ENCODE data around the gene CTNNBIP1.

Gene CTNNBIP1

GRCh38 chr1:9877962-9878361, 32.1 kb downstream of the CTNNBIP1 start:
- no peak for DNase-seq (ENCODE audit: low read depth)

GRCh38 chr1:9875636-9876000, 34.5 kb downstream of the CTNNBIP1 start:
- DNase-seq (ENCODE audit: low read depth): no peak

- peak; percentile 54 for DNase-seq (ENCODE audit: low read depth)
Measured at GRCh38 chr1:9874959-9875635, 35.0 kb downstream of the CTNNBIP1 start.

GRCh38 chr1:9874412-9874811, 35.7 kb downstream of the CTNNBIP1 start:
- DNase-seq (ENCODE audit: low read depth): no peak

DNA sequence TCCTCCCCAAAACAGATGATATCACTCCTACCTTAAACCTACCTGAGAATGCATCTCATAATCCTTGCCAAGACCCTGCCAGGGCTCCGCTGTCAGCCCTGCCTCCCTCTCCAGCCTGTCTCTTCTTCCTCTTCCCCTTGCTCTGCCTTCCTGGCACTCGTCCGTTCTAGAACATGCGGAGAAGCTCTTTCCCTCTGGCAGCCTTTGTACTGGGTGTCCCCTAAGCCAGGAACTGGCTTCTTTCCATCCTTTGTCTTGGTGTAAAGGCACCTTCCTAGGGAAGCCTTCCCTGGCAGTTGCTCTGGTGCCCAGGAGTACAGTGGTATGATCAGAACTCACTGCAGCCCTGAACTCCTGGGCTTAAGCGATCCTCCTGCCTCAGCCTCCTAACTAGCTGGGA, 36.1 kb downstream of the CTNNBIP1 start:
- no peak for DNase-seq (ENCODE audit: low read depth)

GRCh38 chr1:9873385-9873784, 36.7 kb downstream of the CTNNBIP1 start:
- DNase-seq (ENCODE audit: low read depth): no peak

GRCh38 chr1:9872430-9873165, 37.5 kb downstream of the CTNNBIP1 start:
- peak; percentile 30 for DNase-seq (ENCODE audit: low read depth)

DNA sequence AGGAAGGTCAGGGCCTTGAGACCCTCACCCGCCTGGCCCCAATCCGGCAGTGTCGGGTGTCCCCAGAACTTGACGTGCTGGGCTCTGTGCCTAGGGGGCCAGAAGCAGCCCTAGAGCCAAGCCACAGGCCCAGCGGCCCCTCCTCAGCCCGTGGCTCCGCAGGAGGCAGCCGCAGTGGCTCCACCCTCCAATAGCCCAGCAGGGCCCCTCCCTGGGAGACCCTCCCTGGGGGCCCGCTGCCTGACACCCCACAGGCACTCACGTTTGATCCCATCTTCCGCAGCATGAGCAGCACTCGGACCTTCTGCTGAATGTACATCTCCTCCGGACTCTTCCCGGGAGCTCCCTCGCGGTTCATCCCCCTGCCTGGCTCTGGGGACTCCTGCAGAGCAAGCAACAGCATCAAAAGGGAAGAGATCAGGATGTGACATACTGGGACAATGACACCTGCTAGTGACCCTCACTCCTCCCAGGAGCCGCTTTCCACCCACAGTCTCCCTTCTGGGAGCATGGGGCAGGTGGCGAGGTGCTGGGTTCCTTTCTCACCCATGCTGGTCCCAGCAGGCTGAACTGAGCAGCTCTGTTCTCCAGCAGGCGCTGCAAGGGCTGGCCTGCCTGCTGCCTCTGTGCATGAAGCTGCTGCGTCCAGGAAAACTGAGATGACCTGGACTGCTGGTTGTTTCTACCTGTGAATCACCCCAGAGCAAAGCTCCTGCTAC, 38.2 kb downstream of the CTNNBIP1 start:
- DNase-seq (ENCODE audit: low read depth): no peak

DNA sequence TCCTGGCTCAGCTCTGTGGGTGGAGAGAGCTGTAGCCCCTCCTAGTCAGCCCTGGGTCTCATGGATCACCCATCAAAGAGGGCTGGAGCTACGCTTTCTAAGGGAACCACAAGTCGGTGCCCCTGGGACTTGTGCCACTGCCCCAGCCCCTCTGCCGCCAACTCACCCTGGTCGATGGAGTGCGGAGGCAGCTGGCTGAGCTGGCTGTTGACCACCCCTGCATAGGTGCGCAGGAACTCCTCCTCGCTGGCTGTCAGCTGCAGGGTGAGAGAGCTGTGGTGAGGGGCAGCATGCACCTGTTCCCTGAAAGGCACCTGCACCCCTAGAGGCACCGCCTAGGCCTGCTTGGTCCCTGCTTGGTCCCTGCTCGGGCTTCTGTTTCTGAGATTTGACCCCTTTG, 39.0 kb downstream of the CTNNBIP1 start:
- no peak for DNase-seq (ENCODE audit: low read depth)

- DNase-seq (ENCODE audit: low read depth): no peak
Measured at GRCh38 chr1:9870572-9870971, 39.5 kb downstream of the CTNNBIP1 start.

GRCh38 chr1:9869831-9870251, 40.2 kb downstream of the CTNNBIP1 start:
- DNase-seq (ENCODE audit: low read depth): no peak

DNA sequence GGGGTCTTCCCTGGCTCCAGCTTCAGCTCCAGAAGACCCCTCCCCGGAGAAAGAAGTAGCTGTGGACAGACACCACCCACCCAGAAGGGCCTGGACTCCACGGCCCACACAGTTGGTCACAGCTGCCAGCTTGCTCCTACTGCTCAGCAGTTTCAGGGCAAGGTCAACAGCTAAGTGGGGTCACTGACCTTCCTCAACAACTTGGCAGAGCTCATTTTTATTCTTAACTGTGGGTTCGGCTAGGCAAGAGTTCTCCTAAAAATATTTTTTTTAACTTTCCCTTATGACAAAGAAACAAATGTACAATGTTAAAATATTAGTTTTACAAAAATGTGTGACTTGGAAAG, 41.9 kb downstream of the CTNNBIP1 start:
- DNase-seq (ENCODE audit: low read depth): no peak

DNA sequence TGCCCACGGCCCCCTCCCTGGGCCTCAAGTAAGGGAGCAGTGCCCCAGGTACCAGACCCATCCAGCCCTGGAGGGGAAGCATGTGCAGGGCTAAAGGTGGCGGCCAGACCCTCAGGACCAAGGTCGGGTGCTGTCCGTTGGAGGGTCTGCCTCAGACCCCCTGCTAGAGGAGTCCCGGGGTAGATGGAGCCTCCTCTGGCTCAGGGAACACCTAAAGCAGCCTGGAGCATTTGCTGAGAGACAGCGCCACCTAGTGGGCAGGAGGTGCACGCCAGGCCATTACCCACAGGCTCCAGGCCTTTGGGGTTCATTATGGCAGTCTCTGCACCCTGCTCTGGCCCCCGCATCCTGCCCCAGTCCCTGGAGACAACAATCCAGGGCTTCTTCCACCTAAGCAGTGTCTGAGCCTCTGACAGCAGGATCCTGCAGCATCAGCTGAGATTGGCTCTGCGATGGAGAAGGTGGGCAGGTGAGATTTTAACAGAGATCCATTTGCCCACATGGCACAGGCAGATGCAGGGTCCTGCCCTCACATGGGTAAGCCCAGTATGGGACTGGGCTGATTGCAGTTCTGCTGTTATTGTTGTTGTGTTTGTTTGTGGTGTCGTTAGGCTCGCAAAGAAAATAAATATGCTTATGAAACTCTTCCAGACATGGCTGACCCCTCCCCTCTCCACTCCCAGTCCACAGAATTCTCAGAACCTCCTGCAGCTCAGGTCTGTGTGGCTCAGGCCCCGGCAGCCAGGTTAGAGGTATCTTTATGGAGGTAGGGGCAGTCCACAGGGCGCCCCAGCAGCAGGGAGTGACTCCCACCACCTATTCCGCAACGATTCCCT, 42.4 kb downstream of the CTNNBIP1 start:
- peak; percentile 43 for DNase-seq (ENCODE audit: low read depth)

GRCh38 chr1:9866836-9867235, 43.2 kb downstream of the CTNNBIP1 start:
- no peak for DNase-seq (ENCODE audit: low read depth)

GRCh38 chr1:9865724-9866123, 44.3 kb downstream of the CTNNBIP1 start:
- no peak for DNase-seq (ENCODE audit: low read depth)

- DNase-seq (ENCODE audit: low read depth): no peak
Measured at GRCh38 chr1:9863371-9863770, 46.7 kb downstream of the CTNNBIP1 start.

DNA sequence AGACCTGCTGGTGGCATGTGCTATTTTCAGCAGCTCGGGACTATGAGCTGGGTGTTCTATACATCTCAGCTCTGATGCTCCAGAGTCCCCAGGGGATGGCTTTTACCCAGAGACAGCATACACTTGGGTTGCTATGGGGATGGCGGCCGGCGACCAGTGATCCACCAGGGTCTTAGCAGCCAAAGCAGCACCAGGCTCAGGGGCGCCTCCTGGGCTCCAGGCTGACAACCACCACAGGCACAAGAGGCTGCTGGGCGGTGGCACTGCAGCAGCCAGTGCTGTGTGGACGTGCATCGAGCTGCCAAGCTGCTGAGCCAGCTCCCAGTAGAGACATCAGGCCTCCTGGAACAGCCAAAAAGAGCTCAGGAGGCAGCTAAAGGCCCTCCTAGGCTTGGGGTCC, 48.7 kb downstream of the CTNNBIP1 start:
- DNase-seq (ENCODE audit: low read depth): no peak

DNA sequence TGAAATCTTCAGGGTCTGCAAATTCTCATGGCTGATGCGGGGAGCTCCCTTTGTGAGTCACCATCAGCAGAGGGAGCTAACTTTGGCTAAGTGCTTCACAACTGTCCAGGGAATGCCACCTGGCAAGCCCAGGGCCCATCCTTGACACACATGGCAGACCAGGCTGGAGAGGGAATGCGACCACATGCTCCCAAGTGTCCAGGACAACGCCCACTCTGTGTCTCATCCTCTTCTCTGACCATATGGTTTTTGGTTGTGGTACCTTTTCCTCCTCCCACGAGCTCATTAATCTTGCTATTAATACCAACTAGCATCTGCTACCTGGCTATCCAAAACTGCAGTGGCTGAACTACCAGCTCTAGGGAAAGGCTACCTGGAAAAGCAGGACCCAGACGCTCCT, 49.2 kb downstream of the CTNNBIP1 start:
- DNase-seq (ENCODE audit: low read depth): no peak

GRCh38 chr1:9859281-9860014, 50.6 kb downstream of the CTNNBIP1 start:
- DNase-seq (ENCODE audit: low read depth): no peak

- DNase-seq (ENCODE audit: low read depth): no peak
Measured at GRCh38 chr1:9858293-9859035, 51.6 kb downstream of the CTNNBIP1 start.

DNA sequence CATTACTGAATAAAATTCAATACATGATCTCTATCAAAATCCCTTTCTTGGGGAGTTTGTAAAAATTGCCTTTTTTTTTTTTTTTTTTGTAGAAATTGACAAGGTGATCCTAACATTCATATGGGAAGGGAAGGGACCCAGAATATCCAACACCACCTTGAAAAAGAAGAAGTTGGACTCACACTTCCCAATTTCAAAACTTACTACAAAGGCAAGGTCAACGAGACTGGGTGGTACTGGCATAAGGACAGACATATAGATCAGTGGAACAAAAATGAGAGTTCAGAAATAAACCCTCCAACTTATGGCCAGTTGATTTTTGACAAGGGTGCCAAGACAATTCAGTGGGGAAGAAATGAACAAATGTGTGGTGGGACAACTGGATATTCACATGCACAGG, 54.9 kb downstream of the CTNNBIP1 start:
- no peak for DNase-seq (ENCODE audit: low read depth)

Data from amniotic epithelial cell (primary cell).